GM23248 (cell line): Measurements from ENCODE around the gene EVA1C. TPM values are rescaled to one million over a fixed set of nuclear protein-coding genes. Genes with fewer than 3 reads are reported as not detected.
A peak's percentile ranks its signal among the peaks of the same experiment; 100 is the strongest.

Experiments used
- DNase-seq: peaks from one replicate; pipeline ENCODE4 v3.0.0-alpha.2; 2015
- H2AFZ ChIP-seq: fragments of 200-600 bp; sonication (generic); 2 replicates; pipeline ENCODE4 v1.6.1; 2016; ENCODE audit warnings: antibody characterized with exemption
- H3F3A ChIP-seq: fragments of 200-600 bp; sonication (generic); 2 replicates; pipeline ENCODE4 v1.6.1; 2016; ENCODE audit warnings: mild to moderate bottlenecking, antibody characterized with exemption, mixed run types; ENCODE audit not compliant: insufficient read depth
- H3K27ac ChIP-seq: fragments of 200-600 bp; sonication (generic); 2 replicates; pipeline ENCODE4 v1.5.1; 2016; ENCODE audit warnings: mild to moderate bottlenecking
- H3K27me3 ChIP-seq: fragments of 200-600 bp; sonication (generic); replicated peaks from 2 replicates; pipeline ENCODE4 v1.6.1; 2016; ENCODE audit warnings: mild to moderate bottlenecking; ENCODE audit not compliant: insufficient read depth
- H3K36me3 ChIP-seq: fragments of 200-600 bp; sonication (generic); 2 replicates; pipeline ENCODE4 v1.6.1; 2016; ENCODE audit warnings: low read depth, mild to moderate bottlenecking
- H3K4me1 ChIP-seq: fragments of 200-600 bp; sonication (generic); 2 replicates; pipeline ENCODE4 v1.6.1; 2016; ENCODE audit warnings: mild to moderate bottlenecking; ENCODE audit not compliant: insufficient read depth
- H3K4me2 ChIP-seq: fragments of 200-600 bp; sonication (generic); one replicate; pipeline ENCODE4 v1.6.1; 2016; ENCODE audit warnings: mild to moderate bottlenecking; ENCODE audit not compliant: unreplicated experiment
- H3K4me3 ChIP-seq: fragments of 200-600 bp; sonication (generic); 2 replicates; pipeline ENCODE4 v1.5.1; 2016; ENCODE audit warnings: mild to moderate bottlenecking
- H3K79me2 ChIP-seq: fragments of 200-600 bp; sonication (generic); 2 replicates; pipeline ENCODE4 v1.6.1; 2016; ENCODE audit warnings: mild to moderate bottlenecking; ENCODE audit not compliant: insufficient read depth
- H3K9ac ChIP-seq: fragments of 200-600 bp; sonication (generic); 2 replicates; pipeline ENCODE4 v1.6.1; 2016; ENCODE audit warnings: mild to moderate bottlenecking
- H3K9me2 ChIP-seq: fragments of 200-600 bp; sonication (generic); 2 replicates; pipeline ENCODE4 v1.6.1; 2016; ENCODE audit warnings: mixed run types, mild to moderate bottlenecking, moderate library complexity; ENCODE audit not compliant: insufficient read depth
- H3K9me3 ChIP-seq: fragments of 200-600 bp; sonication (generic); one replicate; pipeline ENCODE4 v1.6.1; 2017; ENCODE audit warnings: low read depth
- H4K20me1 ChIP-seq: fragments of 200-600 bp; sonication (generic); 2 replicates; pipeline ENCODE4 v1.6.0; 2016; ENCODE audit not compliant: insufficient read depth
- EZH2 ChIP-seq: fragments of 200-600 bp; sonication (generic); IDR thresholded peaks from 2 replicates; pipeline ENCODE4 v1.6.1; 2018; ENCODE audit warnings: antibody characterized with exemption, mild to moderate bottlenecking; ENCODE audit not compliant: insufficient read depth, poor library complexity, severe bottlenecking
- EZH2phosphoT487 ChIP-seq: fragments of 200-600 bp; sonication (generic); IDR thresholded peaks from 2 replicates; pipeline ENCODE4 v1.6.1; 2018; ENCODE audit warnings: antibody characterized with exemption, moderate library complexity, mild to moderate bottlenecking, low read depth; ENCODE audit not compliant: insufficient read depth
- WGBS, 2 experiments: methylation state at CpG; one replicate each; pipeline ENCODE4 v1.1.6; 2015 to 2017; ENCODE audit warnings: low lambda C conversion rate in 2 of 2, low coverage in 1 of 2; ENCODE audit errors: missing lambda C conversion rate in 2 of 2; 5-methylcytosine and 5-hydroxymethylcytosine counted together
- in situ Hi-C: fragments of 300-500 bp; cut with MboI; formaldehyde crosslinking; loops from 2 replicates; pipeline ENCODE4 v1.15.0; 2020
- polyA plus RNA-seq: library from polyadenylated mRNA; unstranded; fragments of >200 nt; fragmentation: Nextera tagmentation; extraction: Ambion mirVana; gene quantifications from 2 replicates; pipeline ENCODE4 v1.2.1, GENCODE V29; 2016
- total RNA-seq: library from RNA; depleted of rRNA; stranded (reverse); fragments of >200 nt; shearing (Covaris generic); gene quantifications from 2 replicates; pipeline ENCODE4 v1.2.3, GENCODE V29; 2014

Gene EVA1C
- total and polyA plus RNA-seq, 2 experiments from 2014 or later = 1.9 to 2.2 TPM

GRCh38 chr21:32545948-32546441 is 133.5 kb downstream of the EVA1C start:
- Histone ChIP-seq H3K4me1 (peaks cover 4% of the 10 kb centered on the region; the same call in 1 of the 2 replicates), H3K9me2 (no peaks in the 10 kb centered on the region), H4K20me1 (no peaks in the 10 kb centered on the region), H3K27me3 (no peaks in the 10 kb centered on the region), H3K36me3 (no peaks in the 10 kb centered on the region), H3K4me2 (peak overlapping the region; percentile 40), H3K79me2 (no peaks in the 10 kb centered on the region), H3F3A (no peaks in the 10 kb centered on the region), H3K27ac (no peak overlapping the region), H3K4me3 (no peak overlapping the region), H3K9me3 (no peaks in the 10 kb centered on the region), H3K9ac (no peak overlapping the region), H2AFZ (peak overlapping the region; percentile 43)
- in situ Hi-C loops = no loop called here
- WGBS, 2 experiments = 18 to 19% methylated on average over 6 of the region's 6 CpGs
- peak; percentile 68 for DNase-seq
- TF ChIP-seq EZH2 = no peak

- WGBS, 2 experiments = 92 to 99% methylated on average over 3 to 4 of the region's 4 CpGs
- H3F3A ChIP-seq = no peaks in the 10 kb centered on the region
- DNase-seq = no peak
- in situ Hi-C loops = no loop called here
- H3K4me1 ChIP-seq = peaks cover 4% of the 10 kb centered on the region; the same call in 1 of the 2 replicates
- no peaks in the 10 kb centered on the region for H3K9me3 ChIP-seq
- H3K79me2 ChIP-seq = no peaks in the 10 kb centered on the region
- TF ChIP-seq EZH2 (no peak), EZH2phosphoT487 (no peak)
- no peaks in the 10 kb centered on the region for H3K36me3 ChIP-seq
- H2AFZ ChIP-seq = no peak overlapping the region
- no peaks in the 10 kb centered on the region for H4K20me1 ChIP-seq
- H3K27ac ChIP-seq = no peak overlapping the region
- H3K4me2 ChIP-seq = no peak overlapping the region
- H3K27me3 ChIP-seq = no peaks in the 10 kb centered on the region
- H3K4me3 ChIP-seq = no peak overlapping the region
- no peak overlapping the region for H3K9ac ChIP-seq
- no peaks in the 10 kb centered on the region for H3K9me2 ChIP-seq
Observed at GRCh38 chr21:32547018-32547417, 134.5 kb downstream of the EVA1C start.

DNA sequence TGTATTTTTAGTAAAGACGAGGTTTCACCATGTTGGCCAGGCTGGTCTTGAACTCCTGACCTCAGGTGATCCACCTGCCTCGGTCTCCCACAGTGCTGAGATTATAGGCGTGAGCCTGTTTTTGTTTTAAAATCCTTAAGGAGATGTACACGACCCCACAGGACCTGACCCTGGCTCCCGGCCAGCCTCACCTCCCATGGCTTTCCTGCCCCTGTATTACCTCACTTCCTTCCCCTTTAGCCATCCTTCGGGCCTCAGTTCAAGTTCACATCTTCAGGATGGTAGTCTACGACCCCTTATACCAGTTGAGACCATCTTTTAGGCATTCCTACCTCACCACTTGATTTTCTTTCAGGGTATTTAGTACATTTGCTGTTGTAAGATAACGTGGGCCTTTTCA is 136.5 kb downstream of the EVA1C start:
- Histone ChIP-seq H3K4me1 (peaks cover 4% of the 10 kb centered on the region; the same call in 1 of the 2 replicates), H3K27me3 (no peaks in the 10 kb centered on the region), H3K4me2 (no peak overlapping the region), H3K9me2 (no peaks in the 10 kb centered on the region), H4K20me1 (no peaks in the 10 kb centered on the region), H3K36me3 (no peaks in the 10 kb centered on the region), H3K9ac (no peak overlapping the region), H3K9me3 (no peaks in the 10 kb centered on the region), H2AFZ (no peak overlapping the region), H3K79me2 (no peaks in the 10 kb centered on the region), H3K27ac (no peak overlapping the region), H3K4me3 (no peak overlapping the region), H3F3A (peaks cover 5% of the 10 kb centered on the region; the same call in 1 of the 2 replicates)
- no peak for DNase-seq
- TF ChIP-seq EZH2 = no peak
- TF ChIP-seq EZH2phosphoT487 = no peak
- 85 to 86% methylated on average over 8 of the region's 8 CpGs for WGBS, 2 experiments
- in situ Hi-C loops = no loop called here

DNA sequence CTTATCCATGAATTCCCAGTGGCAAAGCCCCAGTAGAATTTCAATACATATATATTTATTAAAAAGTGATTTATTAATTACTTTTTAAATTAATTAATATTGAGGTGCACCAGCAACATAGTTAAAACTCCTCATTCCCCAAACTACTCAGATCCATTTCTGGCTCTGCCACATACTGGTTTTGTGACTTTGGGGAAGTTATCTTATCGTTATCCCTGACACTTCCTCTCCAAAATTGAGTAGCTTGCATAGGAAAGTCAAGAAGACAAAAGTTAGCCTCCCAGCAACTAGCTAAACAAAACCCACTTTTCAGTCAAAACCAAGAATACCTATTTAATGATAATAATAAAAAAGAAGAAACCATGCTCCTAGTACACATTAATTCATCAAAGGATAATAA is 136.9 kb downstream of the EVA1C start:
- Histone ChIP-seq H3K4me3 (no peak overlapping the region), H3F3A (peaks cover 5% of the 10 kb centered on the region; the same call in 1 of the 2 replicates), H3K4me1 (peaks cover 4% of the 10 kb centered on the region; the same call in 1 of the 2 replicates), H3K27ac (no peak overlapping the region), H2AFZ (no peak overlapping the region), H3K27me3 (no peaks in the 10 kb centered on the region), H4K20me1 (no peaks in the 10 kb centered on the region), H3K9me3 (no peaks in the 10 kb centered on the region), H3K36me3 (no peaks in the 10 kb centered on the region), H3K9ac (no peak overlapping the region), H3K79me2 (no peaks in the 10 kb centered on the region), H3K9me2 (no peaks in the 10 kb centered on the region), H3K4me2 (no peak overlapping the region)
- in situ Hi-C loops = no loop called here
- TF ChIP-seq EZH2phosphoT487 = no peak
- no peak for TF ChIP-seq EZH2
- 85 to 91% methylated on average over 1 of the region's 1 CpG for WGBS, 2 experiments
- no peak for DNase-seq
